Activated CD4-positive, alpha-beta T cell treated with anti-CD3 and anti-CD28 coated beads, Interleukin-2, amount 10 ng/mL, durations not matched to agents 24 days and 14 days (primary cell): ENCODE data around the gene HMBS. TPM values are rescaled to one million over a fixed set of nuclear protein-coding genes. Genes with fewer than 3 reads are reported as not detected.
A peak's percentile ranks its signal among the peaks of the same experiment; 100 is the strongest.
"Not testable (repeated sequence)": the region's sequence is repeated elsewhere in the genome, so short reads cannot be mapped to it uniquely, and the experiment has no call there.

Experiments
- DNase-seq: peaks from one replicate; pipeline ENCODE4 v3.0.0; 2022
- H3K27ac Mint-ChIP-seq: one replicate; pipeline ENCODE4 v1.8.0; 2022; ENCODE audit warnings: mild to moderate bottlenecking, mixed read lengths
- H3K27me3 Mint-ChIP-seq: one replicate; pipeline ENCODE4 v1.8.0; 2022; ENCODE audit warnings: mixed read lengths
- H3K36me3 Mint-ChIP-seq: one replicate; pipeline ENCODE4 v1.8.0; 2022; ENCODE audit warnings: low read depth, mild to moderate bottlenecking, mixed read lengths
- H3K4me1 Mint-ChIP-seq: one replicate; pipeline ENCODE4 v1.8.0; 2021; ENCODE audit warnings: mixed read lengths
- H3K4me3 Mint-ChIP-seq: one replicate; pipeline ENCODE4 v1.8.0; 2022; ENCODE audit warnings: mild to moderate bottlenecking, moderate library complexity, mixed read lengths
- H3K9me3 Mint-ChIP-seq: one replicate; pipeline ENCODE4 v1.8.0; 2021; ENCODE audit warnings: mixed read lengths
- intact Hi-C: fragments of 100-400 bp; cut with micrococcal nuclease; formaldehyde crosslinking; loops from one replicate; pipeline ENCODE4 v1.15.1; 2023
- total RNA-seq: library from RNA; stranded (reverse); gene quantifications from 2 replicates; pipeline ENCODE4 v1.2.3, GENCODE V29; 2022

Gene HMBS
- total RNA-seq, 1 donor from 2014 or later, result 62.8 TPM

GRCh38 chr11:119125821-119126220 lies 41.1 kb downstream of the HMBS start:
- no peak overlapping the region for H3K27ac Mint-ChIP-seq
- no peaks in the 10 kb centered on the region for H3K27me3 Mint-ChIP-seq
- peaks cover 23% of the 10 kb centered on the region for H3K4me1 Mint-ChIP-seq
- no peak overlapping the region for H3K4me3 Mint-ChIP-seq
- intact Hi-C loops, result no loop called here
- no peak for DNase-seq
- H3K36me3 Mint-ChIP-seq, result peaks cover 28% of the 10 kb centered on the region
- no peaks in the 10 kb centered on the region for H3K9me3 Mint-ChIP-seq

GRCh38 chr11:119126675-119127268 lies 42.1 kb downstream of the HMBS start:
- Mint-ChIP-seq H3K36me3 (peaks cover 37% of the 10 kb centered on the region), H3K4me3 (no peak overlapping the region), H3K9me3 (no peaks in the 10 kb centered on the region), H3K27me3 (no peaks in the 10 kb centered on the region), H3K4me1 (peaks cover 21% of the 10 kb centered on the region), H3K27ac (peak overlapping the region; percentile 83)
- intact Hi-C loops, result no loop called here
- DNase-seq, result no peak

GRCh38 chr11:119130662-119131061 lies 46.0 kb downstream of the HMBS start:
- no peaks in the 10 kb centered on the region for H3K27me3 Mint-ChIP-seq
- H3K4me1 Mint-ChIP-seq, result peaks cover 7% of the 10 kb centered on the region
- H3K9me3 Mint-ChIP-seq, result no peaks in the 10 kb centered on the region
- no peak overlapping the region for H3K27ac Mint-ChIP-seq
- H3K36me3 Mint-ChIP-seq, result peaks cover 50% of the 10 kb centered on the region
- DNase-seq, result no peak
- intact Hi-C loops, result no loop called here
- H3K4me3 Mint-ChIP-seq, result no peak overlapping the region

GRCh38 chr11:119134389-119134978 lies 49.8 kb downstream of the HMBS start:
- Mint-ChIP-seq H3K4me3 (no peak overlapping the region), H3K27ac (no peak overlapping the region), H3K36me3 (peaks cover 45% of the 10 kb centered on the region), H3K4me1 (peaks cover 5% of the 10 kb centered on the region), H3K9me3 (no peaks in the 10 kb centered on the region), H3K27me3 (peaks cover 12% of the 10 kb centered on the region)
- DNase-seq, result no peak
- intact Hi-C loops, result no loop called here

- intact Hi-C loops, H3K4me3 Mint-ChIP-seq, H3K36me3 Mint-ChIP-seq: not testable (repeated sequence)
Observed at GRCh38 chr11:119139276-119139675, 54.6 kb downstream of the HMBS start.

More at GRCh38 chr11:119139276-119139675, 54.6 kb downstream of the HMBS start:
- not testable (repeated sequence) for H3K4me1 Mint-ChIP-seq, DNase-seq, H3K27ac Mint-ChIP-seq, H3K9me3 Mint-ChIP-seq
- H3K27me3 Mint-ChIP-seq, result peaks cover 21% of the 10 kb centered on the region

Other genes starting within 250 kb of the HMBS start
- 6.1 and 6.4 TPM in 2 replicates for gene CXCR5, start 201.0 kb upstream of the HMBS start, total RNA-seq
- 25.1 and 28.5 TPM in 2 replicates for gene BCL9L, start 159.0 kb upstream of the HMBS start, total RNA-seq
- gene UPK2, start 128.6 kb upstream of the HMBS start, total RNA-seq, result not detected in 2 replicates
- not detected in 2 replicates for gene FOXR1, start 113.1 kb upstream of the HMBS start, total RNA-seq
- gene CENATAC, start 86.7 kb upstream of the HMBS start, total RNA-seq, result 46.3 and 47.1 TPM in 2 replicates
- gene RPS25, start 66.5 kb upstream of the HMBS start, total RNA-seq, result 1,641 and 1,650 TPM in 2 replicates
- 141 and 151 TPM in 2 replicates for gene TRAPPC4, start 66.1 kb upstream of the HMBS start, total RNA-seq
- 28.8 and 31.6 TPM in 2 replicates for gene SLC37A4, start 54.0 kb upstream of the HMBS start, total RNA-seq
- gene HYOU1, start 27.7 kb upstream of the HMBS start, total RNA-seq, result 193 and 203 TPM in 2 replicates
- 20.2 and 20.9 TPM in 2 replicates for gene VPS11, start 17.1 kb upstream of the HMBS start, total RNA-seq
- gene DPAGT1, start 17.0 kb downstream of the HMBS start, total RNA-seq, result 76.1 and 79.4 TPM in 2 replicates
- 31.5 and 33.5 TPM in 2 replicates for gene C2CD2L, start 22.5 kb downstream of the HMBS start, total RNA-seq
- 34.9 and 41.4 TPM in 2 replicates for gene HINFP, start 36.7 kb downstream of the HMBS start, total RNA-seq
- 0.07 TPM in 1 of 2 replicates, not detected in the other for gene ABCG4, start 64.2 kb downstream of the HMBS start, total RNA-seq
- 23.3 and 25.0 TPM in 2 replicates for gene NLRX1, start 83.8 kb downstream of the HMBS start, total RNA-seq
- gene NHERF4, start 100.6 kb downstream of the HMBS start, total RNA-seq, result 0.54 and 0.58 TPM in 2 replicates
- 36.4 and 36.5 TPM in 2 replicates for gene CBL, start 121.5 kb downstream of the HMBS start, total RNA-seq
- gene MCAM, start 232.2 kb downstream of the HMBS start, total RNA-seq, result 7.5 and 8.1 TPM in 2 replicates
- 26.5 and 26.8 TPM in 2 replicates for gene RNF26, start 249.6 kb downstream of the HMBS start, total RNA-seq